Dedifferentiated amniotic fluid mesenchymal stem cell (primary cell): ENCODE data around the gene SUN1.

Experiments used
- DNase-seq: peaks from one replicate; pipeline ENCODE4 v3.0.0-alpha.2; 2016; ENCODE audit errors: extremely low spot score

SUN1 gene

GRCh38 chr7:877312-878232 is 45.3 kb downstream of the SUN1 start:
- DNase-seq: no peak

DNA sequence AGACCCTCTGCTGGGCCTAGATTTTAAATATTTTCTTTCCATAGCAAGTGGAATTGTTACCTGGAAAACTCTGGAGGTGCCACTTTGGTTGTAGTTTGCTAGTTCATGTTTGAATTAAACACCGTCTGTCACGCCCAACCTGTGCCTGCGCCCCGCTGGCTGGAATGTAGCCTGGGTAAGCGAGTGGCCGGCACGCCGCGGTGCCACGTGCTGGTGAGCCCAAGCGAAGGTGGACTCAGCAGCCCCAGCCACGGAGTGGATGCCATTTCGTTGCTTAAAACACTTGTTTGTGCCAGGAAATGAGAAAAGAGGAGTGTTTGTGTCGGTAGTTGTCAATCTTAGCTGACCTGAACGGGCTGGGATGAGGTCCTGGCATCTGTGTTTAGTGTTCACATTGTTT is 46.8 kb downstream of the SUN1 start:
- DNase-seq: no peak

GRCh38 chr7:879706-880105 is 47.4 kb downstream of the SUN1 start:
- no peak for DNase-seq

DNA sequence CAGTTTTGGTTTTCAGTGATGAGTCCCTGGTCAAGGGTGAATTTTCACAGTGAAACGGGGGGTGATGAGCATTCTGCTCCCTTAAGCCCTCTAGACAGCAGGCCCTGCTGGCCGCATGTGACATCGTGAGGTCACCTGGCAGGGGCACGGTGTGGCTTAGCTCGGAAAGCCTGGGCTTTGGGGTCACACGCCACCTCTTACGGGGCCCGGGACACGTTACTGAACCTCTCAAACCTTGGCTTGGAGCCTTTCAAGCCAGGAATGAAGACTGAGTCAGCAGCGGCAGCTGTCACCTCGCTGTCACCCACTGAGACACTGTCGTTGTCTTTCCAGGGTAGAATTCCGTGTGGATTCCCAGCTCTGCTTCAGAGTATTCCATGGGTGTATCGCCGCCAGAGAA is 48.2 kb downstream of the SUN1 start:
- no peak for DNase-seq

DNA sequence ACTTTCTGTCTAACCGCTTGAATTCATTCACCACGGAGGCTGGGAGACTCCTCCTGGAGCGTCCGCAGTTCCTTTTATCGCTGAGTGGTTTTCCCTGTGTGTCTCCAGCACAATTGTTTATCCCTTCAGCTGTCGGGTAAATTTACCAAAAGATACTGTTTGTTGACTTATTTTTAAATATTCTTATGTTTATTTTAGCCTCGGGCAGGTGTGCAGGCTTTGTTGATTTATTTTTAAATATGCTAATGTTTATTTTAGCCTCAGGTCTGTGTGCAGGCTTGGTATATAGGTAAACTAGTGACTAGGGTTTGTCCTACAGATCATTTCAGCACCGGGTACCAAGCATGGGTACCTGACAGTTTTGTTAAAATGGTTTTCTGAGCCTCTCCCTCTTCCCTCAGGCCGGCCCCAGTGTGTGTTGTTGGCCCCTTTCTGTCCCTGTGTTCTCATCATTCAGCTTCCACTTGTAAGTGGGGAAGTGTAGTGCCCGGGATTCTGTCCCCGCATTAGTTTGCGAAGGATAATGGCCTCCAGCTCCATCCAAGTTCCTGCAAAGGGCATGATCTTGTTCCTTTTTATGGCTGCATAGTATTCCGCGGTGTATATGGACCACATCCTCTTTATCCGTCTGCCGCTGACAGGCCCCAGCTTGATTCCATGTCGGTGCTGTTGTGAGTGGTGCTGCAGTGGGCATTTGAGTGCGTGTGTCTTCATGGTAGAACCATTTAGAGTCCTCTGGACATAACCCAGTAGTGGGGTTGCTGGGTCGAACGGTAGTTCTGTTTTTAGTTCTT is 49.4 kb downstream of the SUN1 start:
- DNase-seq: no peak

DNA sequence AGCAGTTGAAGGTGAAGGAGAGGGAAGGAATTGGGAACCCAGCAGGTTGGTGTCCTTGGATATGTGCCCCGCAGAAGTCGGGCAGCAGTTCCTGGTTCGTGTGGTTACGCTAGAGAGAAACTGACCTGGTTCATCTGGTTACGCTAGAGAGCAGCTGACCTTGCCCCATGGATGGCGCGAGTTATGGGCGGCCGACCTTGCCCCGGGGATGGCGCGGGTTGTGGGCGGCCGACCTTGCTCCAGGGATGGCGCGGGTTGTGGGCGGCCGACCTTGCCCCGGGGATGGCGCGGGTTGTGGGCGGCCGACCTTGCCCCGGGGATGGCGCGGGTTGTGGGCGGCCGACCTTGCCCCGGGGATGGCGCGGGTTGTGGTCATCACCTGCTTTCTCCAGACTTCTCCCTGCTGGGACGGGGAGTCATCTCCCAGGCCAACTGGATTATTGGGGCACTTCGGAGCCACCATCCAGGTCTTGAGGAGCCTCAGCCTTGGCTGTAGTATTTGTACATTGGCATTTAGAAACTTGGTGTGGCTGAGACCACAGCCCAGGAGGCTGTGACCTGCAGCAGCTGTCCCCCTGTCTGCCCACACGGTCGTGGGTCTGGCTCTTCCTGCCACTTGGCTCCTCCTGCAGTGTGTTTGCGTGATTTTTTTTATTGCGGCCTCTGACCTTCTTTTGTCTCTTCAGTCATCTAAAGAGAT is 50.2 kb downstream of the SUN1 start:
- DNase-seq: no peak

- DNase-seq: no peak
Observed at GRCh38 chr7:883055-884021, 51.1 kb downstream of the SUN1 start.

DNA sequence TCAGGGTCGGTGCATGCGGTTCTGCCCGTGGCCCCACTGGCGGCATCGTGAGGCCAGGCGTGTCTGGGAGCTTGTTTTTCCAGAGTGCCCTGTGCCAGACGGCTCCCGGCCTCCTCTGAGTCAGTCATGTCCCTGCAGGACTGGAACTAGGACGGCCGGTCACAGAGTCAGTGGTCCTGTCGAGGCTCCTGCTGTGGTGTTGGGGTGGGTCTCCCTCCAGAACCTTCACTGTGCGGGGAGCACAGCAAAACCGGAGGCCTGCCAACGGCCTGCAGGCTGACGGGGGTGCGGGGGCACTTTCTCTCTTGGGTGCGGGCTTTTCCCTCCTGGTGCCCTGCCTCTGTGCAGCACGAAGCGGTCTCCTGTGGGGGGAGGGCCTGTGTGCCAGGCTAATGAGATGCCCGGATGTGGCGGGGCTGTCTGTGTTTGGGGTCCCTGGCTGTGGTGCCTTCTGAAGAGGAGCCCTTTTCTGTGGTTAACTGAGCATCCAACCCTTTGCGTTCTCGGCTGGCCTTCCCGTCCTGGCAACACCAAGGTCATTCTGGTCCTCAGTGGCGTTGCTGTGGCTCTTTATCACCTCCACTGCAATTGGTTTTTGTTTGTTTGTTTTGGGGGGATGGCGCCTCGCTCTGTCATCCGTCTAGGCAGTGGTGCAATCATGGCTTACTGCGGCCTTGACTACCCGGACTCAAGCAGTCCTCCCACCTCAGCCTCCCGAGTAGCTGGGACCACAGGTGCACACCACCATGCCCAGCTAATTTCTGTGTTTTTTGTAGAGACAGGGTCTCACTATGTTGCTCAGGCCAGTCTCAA is 52.1 kb downstream of the SUN1 start:
- no peak for DNase-seq

DNA sequence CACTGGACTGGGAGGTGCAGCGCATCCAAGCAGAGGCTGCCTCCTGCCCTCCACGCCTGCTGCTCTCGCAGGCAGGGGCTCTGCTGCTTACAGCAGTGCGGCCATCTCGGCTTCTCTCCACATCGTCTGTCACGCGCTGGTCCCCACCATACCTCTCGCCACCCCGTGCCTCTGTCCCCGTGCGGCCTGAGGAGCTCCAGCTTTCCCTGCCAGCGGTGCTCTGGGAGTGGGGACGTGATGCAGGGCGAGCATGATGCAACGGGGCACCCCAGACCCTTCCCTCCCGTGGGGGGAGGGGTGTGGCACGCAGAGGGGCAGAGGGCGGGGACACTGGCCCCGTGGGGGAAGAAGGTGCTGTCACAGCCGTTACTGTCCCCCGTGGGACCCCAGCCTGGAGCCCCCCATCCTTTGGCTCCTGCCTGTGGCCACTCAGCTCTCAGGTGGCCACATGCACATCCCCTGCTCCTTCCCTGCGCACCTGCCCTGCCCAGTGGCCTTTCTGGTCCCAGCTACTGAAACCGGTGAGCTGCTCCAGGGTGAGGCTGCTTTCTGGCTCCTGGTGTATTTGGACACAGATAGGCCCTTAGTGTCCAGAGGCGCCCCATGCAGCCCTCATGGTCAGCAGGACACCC is 53.1 kb downstream of the SUN1 start:
- no peak for DNase-seq

DNA sequence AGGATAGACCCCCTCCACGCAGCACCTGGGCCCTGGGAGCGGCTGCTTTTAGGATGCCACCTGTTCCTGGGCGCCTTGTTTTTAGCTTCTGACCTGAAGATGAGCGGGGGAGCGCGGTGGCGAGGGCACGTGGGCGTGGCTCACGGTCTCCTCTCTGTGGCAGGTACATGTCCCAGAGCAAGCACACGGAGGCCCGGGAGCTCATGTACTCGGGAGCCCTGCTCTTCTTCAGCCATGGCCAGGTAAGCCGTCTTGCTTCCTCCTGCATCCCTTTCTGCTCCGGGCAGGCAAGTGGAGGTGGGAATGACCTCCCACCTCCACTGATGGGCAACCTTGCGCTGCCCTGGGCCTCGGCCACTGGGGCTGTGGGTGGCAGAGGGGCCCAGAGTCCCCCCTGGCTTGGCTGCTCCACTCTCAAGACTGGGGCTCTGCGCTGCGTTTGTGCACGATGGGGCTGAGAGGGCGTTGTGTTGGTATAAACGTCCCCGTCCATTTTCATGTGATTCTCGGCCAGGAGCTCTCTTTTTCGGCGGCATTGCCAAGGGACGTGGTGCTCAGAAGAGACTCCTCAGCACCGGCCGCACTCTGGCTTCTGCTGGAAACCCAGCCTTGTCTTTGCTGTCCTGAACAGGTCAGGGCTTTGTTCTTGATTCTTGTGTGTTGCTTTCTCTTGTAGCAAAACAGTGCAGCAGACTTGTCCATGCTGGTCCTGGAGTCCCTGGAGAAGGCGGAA is 53.8 kb downstream of the SUN1 start:
- DNase-seq: no peak

DNA sequence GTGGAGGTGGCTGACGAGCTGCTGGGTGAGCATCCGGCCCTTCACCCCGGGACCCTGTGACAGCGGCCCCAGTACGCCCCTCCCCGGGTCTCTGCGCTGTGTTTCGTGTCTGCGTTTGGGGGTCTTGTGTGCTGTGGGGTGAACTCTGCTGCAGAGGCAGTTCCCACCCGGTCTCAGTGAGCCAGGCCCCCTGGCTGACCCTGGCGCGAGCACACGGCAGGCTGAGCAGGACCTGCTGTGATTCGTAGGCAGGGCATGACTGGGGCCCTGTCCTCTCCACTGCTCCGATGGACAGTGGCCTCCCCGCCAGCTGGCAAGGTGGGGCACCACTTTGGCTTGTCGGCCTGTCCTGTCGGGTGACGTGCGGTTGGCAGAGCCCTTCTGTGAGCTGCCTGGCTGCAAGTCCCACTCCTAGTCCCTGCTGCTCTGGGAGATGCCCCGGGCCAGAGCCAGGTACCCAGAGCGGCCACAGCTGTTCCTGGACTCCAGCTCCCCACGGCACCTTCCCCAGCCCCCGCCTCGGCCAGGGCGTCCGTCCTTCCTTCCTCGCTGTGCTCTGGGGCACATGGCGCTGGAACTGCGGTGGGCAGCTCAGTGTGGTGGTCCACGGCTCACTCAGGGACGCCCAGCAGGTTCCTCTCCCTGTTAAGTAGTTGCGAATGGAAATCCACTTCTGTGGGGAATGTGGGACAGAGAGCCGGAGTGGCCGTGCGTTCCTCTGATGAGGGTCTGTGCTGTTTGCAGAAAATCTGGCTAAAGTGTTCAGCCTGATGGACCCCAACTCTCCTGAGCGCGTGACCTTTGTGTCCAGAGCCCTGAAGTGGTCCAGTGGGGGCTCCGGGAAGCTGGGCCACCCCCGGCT is 54.6 kb downstream of the SUN1 start:
- no peak for DNase-seq

DNA sequence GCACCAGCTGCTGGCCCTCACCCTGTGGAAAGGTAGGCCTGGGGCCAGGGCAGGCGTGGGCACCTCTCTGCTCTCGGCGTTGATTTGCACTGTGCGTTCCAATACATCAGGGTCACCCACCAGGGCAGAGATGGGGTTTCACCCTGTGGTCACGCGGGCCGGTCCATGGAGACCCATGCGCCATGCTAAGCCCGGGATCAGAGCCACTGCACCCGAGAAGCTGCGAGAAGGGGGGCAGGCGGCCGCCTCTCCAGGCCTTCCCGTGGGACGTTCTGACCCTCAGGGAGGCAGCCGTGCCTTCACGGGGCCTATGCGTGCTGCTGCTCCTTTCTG is 55.2 kb downstream of the SUN1 start:
- no peak for DNase-seq

DNA sequence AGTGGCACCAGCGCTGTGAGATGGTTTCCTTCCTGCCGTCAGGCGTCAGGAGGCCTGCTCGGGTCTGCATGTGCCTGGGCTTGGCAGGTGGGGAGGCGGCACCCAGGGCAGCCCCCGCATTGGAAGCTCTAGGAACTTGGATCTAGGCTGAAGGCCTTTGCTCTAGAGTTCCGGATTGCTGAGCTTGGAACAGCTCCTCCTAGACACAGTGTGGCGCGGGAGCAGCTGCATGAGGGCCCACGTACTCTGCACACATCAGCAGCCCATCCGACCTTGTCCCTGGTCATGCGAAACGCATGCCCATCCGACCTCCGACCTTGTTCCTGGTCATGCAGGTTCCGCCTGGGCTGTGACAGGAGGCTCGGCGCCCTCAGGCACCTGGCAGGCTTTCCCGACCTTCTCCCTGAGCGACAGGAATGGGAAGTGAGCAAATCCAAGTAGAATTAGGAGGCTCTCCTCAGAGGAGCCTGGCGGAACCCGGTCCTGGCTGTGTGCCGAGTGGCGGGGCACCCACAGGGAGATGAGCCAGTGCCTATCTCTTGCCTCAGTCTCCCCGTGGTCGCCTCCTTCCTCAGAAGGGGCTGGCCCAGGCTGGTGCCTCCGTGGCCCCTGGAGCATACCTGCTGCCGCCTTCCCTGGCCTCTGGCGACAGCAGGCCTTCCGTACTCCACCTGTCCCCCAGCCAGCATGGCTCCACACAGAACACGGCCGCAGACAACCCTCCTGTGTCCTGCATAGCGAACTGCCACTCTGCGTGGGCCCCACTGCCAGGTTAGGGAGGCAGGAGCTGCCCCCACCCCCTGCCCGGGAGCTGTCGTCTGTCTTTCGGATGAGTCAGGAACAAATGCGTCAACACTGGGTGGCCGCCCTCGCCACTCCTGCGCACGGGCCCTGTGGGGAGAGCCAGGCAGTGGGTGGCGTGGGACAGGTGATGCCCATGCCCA is 56.1 kb downstream of the SUN1 start:
- no peak for DNase-seq

DNA sequence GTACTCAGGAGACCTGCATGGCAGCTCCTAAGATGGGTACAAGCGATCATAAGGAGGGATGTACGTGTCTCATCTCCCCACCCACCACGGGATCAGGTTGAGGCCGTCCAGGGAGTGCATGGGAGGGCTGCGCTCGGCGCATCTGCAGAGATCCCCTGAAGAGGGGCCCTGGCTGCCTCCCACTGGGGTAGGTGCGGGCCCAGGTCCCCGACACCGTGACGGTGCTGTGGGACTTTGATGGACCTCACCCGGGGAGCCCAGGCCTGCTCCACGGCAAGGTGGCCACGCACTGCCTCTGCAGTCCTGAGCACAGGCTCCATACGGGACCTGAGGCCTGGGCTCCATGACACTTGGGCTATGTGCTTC is 56.7 kb downstream of the SUN1 start:
- no peak for DNase-seq

DNA sequence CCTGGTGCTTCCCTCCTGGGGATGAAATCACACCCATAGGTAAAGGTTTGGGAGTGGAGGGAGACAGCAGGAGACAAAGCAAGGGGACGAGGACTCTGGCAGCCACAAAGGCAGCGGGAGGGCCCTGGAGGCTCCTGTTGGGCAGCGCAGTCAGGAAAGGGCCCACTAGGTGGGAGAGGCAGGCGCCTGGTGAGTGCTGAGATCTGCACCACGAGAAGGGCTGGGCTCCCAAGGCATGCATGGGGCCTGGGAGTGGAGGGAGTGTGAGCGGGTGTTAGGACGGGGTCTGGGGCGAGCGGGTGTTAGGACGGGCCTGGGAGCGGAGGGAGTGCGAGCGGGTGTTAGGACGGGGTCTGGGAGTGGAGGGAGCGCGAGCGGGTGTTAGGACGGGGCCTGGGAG is 57.1 kb downstream of the SUN1 start:
- DNase-seq: no peak

DNA sequence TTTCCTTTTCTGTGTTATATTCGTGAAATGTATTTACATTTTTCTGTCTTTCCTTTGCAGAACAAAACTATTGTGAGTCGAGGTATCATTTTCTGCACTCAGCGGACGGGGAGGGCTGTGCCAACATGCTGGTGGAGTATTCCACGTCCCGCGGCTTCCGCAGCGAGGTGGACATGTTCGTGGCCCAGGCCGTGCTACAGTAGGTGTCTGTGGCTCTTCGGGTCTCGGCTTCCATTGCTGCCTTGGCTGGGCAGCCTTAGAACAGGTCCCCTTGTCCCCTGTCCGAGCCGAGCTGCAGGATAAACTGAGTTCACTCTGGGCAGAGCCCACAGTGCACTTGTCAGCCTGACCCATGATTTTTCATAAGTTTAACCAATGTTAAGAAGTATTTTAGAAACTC is 58.6 kb downstream of the SUN1 start:
- DNase-seq: no peak

GRCh38 chr7:891291-891690 is 59.0 kb downstream of the SUN1 start:
- no peak for DNase-seq
